ENCODE measurements around the gene ATAD2B.

The ATAD2B gene

DNA sequence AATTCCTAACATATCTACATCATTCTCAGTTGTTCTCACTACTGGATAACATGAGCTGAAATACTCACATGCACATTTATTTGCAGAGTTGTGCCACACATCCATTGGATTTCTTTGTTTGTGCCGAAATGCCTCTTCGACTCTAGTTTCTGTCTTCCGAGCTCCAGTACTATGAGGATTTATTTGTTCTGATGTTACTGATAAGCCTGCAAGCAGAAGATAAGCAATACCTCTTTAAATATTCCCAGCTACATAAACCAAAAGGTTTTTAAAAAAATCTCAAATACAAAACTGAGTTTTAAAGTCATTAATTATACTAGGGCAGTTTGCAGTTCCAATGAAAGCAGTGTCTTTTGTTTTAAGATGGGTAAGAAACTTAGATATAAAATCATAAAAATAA lies 164.8 kb downstream of the ATAD2B start:
- no peak for DNase-seq (ENCODE audit: low spot score)
- POLR2A ChIA-PET (ENCODE audit: low non-redundant PET) = no interaction called here
- CTCF ChIA-PET = interaction anchor here (0.6 kb wide), 1 partner anchor 10 kb away, joined by 5 read pairs; no protein-coding TSS in a partner anchor
- H3K27ac ChIP-seq = no peak overlapping the region
- TF ChIP-seq CTCF (conservative IDR thresholded peaks at IDR 0.05; ENCODE audit: low read depth) = no peak

- no peak for DNase-seq (ENCODE audit: low spot score)
- POLR2A ChIA-PET (ENCODE audit: low non-redundant PET) = no interaction called here
- no peak for TF ChIP-seq CTCF (conservative IDR thresholded peaks at IDR 0.05; ENCODE audit: low read depth)
- CTCF ChIA-PET = interaction anchor here (0.6 kb wide), 2 partner anchors 10 to 44 kb away, joined by 3 to 5 read pairs; no protein-coding TSS in a partner anchor
- no peak overlapping the region for H3K27ac ChIP-seq
These were observed 165.3 kb downstream of the ATAD2B start for GRCh38 chr2:23761638-23762037.

DNA sequence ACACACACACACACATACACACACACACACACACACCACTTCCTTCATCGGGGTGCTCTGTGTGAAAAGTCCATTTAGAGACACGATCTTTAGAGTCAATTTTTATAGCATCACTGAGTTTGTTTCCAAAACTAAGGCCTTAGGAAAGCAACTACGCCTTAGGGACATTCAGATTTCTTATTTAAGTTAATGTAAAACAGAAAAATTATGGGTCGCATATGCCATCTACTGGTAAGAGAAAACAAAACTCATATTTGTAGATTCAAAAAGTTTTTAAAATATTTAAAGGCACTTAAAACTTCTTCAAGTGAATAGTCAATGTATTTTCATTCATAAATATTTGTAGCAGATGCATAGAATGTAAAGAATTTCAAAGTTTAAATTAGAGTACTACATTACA lies 166.2 kb downstream of the ATAD2B start:
- POLR2A ChIA-PET (ENCODE audit: low non-redundant PET) = no interaction called here
- peak; percentile 12 for DNase-seq (ENCODE audit: low spot score)
- CTCF ChIA-PET = interaction anchor here (1.1 kb wide), 1 partner anchor 562 kb away, joined by 4 read pairs; no protein-coding TSS in a partner anchor
- no peak overlapping the region for H3K27ac ChIP-seq
- TF ChIP-seq CTCF (conservative IDR thresholded peaks at IDR 0.05; ENCODE audit: low read depth) = peak; percentile 40; the same call in 1 of the 2 replicates

DNA sequence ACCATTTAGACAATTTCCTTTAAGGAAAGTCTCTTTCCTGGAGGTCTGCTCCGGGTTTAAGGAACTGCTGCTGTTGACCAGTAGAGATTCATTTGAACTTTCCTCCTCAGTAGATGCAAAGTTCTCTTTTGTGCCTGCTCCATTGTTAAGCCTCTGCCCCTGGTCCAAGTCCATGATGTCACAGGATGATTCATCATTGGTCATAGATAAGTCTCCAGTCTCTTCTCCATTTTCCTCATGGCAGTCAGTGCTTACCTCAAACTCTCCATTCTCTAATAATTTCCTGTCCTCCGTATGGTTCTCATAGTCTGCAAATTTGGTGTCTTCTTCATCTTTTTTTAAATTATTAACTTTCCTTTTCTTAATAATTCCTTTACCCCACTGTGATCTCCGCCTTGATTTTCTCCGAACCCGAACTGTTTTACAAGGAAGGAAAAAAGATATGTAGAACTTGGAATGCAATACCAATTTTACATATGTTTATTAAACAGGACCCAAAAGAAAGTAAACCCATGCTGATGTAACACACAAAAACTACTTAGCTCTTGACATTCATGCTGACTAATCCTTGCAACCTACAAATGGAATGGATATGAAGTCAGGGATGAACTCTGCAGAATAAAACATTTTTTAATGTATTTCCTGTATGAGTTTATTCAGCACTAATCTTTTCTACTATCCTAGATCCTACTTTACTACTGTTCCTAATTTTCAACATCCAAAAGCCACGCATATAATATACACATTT lies 169.1 kb downstream of the ATAD2B start:
- no peak overlapping the region for H3K27ac ChIP-seq
- ChIA-PET CTCF (interaction anchor here (0.6 kb wide), 1 partner anchor 793 kb away, joined by 3 read pairs; no protein-coding TSS in a partner anchor), POLR2A (ENCODE audit: low non-redundant PET) (no interaction called here)
- peak; percentile 70 for DNase-seq (ENCODE audit: low spot score)
- TF ChIP-seq CTCF (conservative IDR thresholded peaks at IDR 0.05; ENCODE audit: low read depth) = no peak

- POLR2A ChIA-PET (ENCODE audit: low non-redundant PET) = no interaction called here
- no peak overlapping the region for H3K27ac ChIP-seq
- peak; percentile 38 for DNase-seq (ENCODE audit: low spot score)
- CTCF ChIA-PET = interaction anchor here (0.6 to 0.7 kb wide), 2 partner anchors 26 to 102 kb away, joined by 3 to 4 read pairs; no protein-coding TSS in a partner anchor
- TF ChIP-seq CTCF (conservative IDR thresholded peaks at IDR 0.05; ENCODE audit: low read depth) = no peak
These were observed 170.2 kb downstream of the ATAD2B start for GRCh38 chr2:23756593-23757292.

DNA sequence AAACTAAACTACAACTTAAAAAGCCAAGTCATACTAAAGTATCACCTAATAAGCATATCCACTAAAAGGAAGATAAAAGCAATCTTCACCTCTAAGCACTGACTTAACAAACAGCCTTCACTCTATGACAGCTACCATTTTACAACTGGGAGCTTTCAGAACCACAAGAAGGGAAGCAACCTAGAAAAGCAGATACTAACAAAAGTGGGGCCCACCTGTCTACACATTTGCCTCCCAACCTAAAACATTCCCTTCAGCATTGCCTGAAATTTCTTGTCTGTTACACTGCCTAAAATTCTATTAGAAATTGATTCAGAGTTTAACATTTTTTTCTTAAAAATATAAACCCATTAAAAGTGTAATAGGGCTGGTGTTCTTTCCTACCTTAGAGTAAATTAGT lies 172.0 kb downstream of the ATAD2B start:
- ChIA-PET POLR2A (ENCODE audit: low non-redundant PET) (no interaction called here), CTCF (no interaction called here)
- TF ChIP-seq CTCF (conservative IDR thresholded peaks at IDR 0.05; ENCODE audit: low read depth) = no peak
- H3K27ac ChIP-seq = no peak overlapping the region
- DNase-seq (ENCODE audit: low spot score) = no peak

Data from RWPE1 (cell line).